ENCODE data around the gene ATP9A.

ATP9A gene

DNA sequence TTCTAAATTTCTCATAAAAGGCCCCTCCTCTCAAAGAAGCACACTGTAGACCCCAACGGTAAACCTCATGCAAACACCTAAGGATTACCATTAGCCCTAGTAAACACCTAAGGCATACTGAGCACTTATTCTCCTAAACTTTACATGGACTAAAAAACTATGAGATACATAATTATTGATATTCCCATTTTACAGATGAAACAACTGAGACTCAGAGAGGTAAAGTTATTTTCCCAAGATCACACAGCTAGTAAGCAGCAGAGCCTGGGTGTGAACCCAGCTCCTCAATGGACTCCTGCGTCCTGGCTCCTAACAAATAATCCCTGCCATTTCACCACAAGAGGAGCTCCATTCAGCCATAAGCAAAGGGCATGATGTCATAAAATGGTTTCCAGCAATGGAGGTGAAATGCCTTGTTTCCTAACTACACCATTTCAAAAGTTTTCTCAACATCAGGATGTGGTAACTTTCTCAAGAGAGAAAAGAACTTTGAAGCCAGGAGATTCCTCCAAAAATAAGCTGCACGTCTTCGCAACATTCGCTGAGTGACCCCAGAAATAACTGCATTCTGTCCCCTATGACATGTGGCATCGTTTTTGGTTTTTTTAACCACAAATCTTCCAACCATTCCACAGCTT, 4.1 kb downstream of the ATP9A start:
- no peak overlapping the region for H3K27ac ChIP-seq (ENCODE audit: extremely low read depth, low read depth, low read length)
- H3K4me1 ChIP-seq (ENCODE audit: control insufficient read depth, insufficient read depth, low read length), result no peaks in the 10 kb centered on the region
- no peaks in the 10 kb centered on the region for H3K9me3 ChIP-seq (ENCODE audit: control insufficient read depth, insufficient read depth, low read depth, low read length)
- TF ChIP-seq, protein P1, sequence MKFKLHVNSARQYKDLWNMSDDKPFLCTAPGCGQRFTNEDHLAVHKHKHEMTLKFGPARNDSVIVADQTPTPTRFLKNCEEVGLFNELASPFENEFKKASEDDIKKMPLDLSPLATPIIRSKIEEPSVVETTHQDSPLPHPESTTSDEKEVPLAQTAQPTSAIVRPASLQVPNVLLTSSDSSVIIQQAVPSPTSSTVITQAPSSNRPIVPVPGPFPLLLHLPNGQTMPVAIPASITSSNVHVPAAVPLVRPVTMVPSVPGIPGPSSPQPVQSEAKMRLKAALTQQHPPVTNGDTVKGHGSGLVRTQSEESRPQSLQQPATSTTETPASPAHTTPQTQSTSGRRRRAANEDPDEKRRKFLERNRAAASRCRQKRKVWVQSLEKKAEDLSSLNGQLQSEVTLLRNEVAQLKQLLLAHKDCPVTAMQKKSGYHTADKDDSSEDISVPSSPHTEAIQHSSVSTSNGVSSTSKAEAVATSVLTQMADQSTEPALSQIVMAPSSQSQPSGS (tag by site-specific recombination; IDR thresholded peaks at IDR 0.05; ENCODE audit: low read depth), result peak; percentile 78
- TF ChIP-seq KLF1 (tag by site-specific recombination; IDR thresholded peaks at IDR 0.05) (no peak), ZNF629 (tag by site-specific recombination; IDR thresholded peaks at IDR 0.05) (peak; percentile 44; the same call in 1 of the 2 replicates)
- POLR2A ChIA-PET, result interaction anchor here (0.7 kb wide), 1 partner anchor 12 kb away, joined by 3 read pairs; no protein-coding TSS in a partner anchor
- no peak overlapping the region for H3K4me3 ChIP-seq (ENCODE audit: low read depth, low read length)
- CTCF ChIA-PET, result interaction anchor here (0.6 kb wide), 1 partner anchor 97 kb away, joined by 4 read pairs; no protein-coding TSS in a partner anchor
- H3K36me3 ChIP-seq (ENCODE audit: control insufficient read depth in 2 of 2, insufficient read depth in 1 of 2, low read length in 2 of 2), result no peaks in the 10 kb centered on the region

DNA sequence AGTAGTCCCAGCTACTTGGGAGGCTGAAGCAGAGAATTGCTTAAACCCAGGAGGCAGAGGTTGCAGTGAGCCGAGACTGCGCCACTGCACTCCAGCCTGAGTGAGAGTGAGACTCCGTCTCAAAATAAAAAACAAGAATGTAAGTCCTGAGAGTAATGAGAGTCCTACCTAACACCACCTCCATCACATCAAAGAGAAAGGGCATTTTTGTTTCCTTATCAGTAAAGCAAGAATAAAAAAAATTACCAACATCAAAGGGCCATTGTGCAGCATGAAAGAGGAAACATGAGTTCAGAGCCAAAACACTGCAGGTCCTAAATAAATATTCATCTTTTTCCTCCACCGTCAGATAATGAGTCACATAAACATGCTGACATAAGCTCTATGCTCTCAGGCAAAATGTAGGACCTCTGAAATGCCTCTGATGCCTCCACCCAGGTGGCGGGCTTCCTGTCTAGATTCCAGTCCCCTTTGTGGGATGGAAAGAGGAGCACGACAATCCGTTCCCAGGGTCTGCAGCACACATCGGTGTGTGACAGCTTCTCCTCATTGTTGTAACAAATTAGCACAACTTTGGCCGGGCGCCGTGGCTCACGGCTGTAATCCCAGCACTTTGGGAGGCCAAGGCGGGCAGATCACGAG, 7.2 kb downstream of the ATP9A start:
- peaks cover 6% of the 10 kb centered on the region for H3K4me1 ChIP-seq (ENCODE audit: control insufficient read depth, insufficient read depth, low read length)
- no peaks in the 10 kb centered on the region for H3K36me3 ChIP-seq (ENCODE audit: control insufficient read depth in 2 of 2, insufficient read depth in 1 of 2, low read length in 2 of 2)
- H3K4me3 ChIP-seq (ENCODE audit: low read depth, low read length), result no peak overlapping the region
- ChIA-PET POLR2A (interaction anchor here (0.6 kb wide), 1 partner anchor 98 kb away, joined by 5 read pairs; no protein-coding TSS in a partner anchor), CTCF (interaction anchor here (0.8 kb wide), 1 partner anchor 60 kb away, joined by 4 read pairs; no protein-coding TSS in a partner anchor)
- no peak for TF ChIP-seq ZNF626 (tag by site-specific recombination; IDR thresholded peaks at IDR 0.05)
- TF ChIP-seq ZNF629 (tag by site-specific recombination; IDR thresholded peaks at IDR 0.05), result peak; percentile 29; the same call in 1 of the 2 replicates
- TF ChIP-seq MEIS1 (CRISPR knock-in tag; IDR thresholded peaks at IDR 0.05; ENCODE audit: borderline replicate concordance), result no peak
- no peak for TF ChIP-seq ZNF133 (tag by site-specific recombination; IDR thresholded peaks at IDR 0.05)
- TF ChIP-seq, protein P2, sequence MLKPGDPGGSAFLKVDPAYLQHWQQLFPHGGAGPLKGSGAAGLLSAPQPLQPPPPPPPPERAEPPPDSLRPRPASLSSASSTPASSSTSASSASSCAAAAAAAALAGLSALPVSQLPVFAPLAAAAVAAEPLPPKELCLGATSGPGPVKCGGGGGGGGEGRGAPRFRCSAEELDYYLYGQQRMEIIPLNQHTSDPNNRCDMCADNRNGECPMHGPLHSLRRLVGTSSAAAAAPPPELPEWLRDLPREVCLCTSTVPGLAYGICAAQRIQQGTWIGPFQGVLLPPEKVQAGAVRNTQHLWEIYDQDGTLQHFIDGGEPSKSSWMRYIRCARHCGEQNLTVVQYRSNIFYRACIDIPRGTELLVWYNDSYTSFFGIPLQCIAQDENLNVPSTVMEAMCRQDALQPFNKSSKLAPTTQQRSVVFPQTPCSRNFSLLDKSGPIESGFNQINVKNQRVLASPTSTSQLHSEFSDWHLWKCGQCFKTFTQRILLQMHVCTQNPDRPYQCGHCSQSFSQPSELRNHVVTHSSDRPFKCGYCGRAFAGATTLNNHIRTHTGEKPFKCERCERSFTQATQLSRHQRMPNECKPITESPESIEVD (tag by site-specific recombination; IDR thresholded peaks at IDR 0.05), result peak; percentile 86
- TF ChIP-seq TCF7L2 (IDR thresholded peaks at IDR 0.05; ENCODE audit: borderline replicate concordance, low read depth, low read length), result peak; percentile 78; the same call in 1 of the 2 replicates
- no peak for TF ChIP-seq ZEB2 (tag by site-specific recombination; IDR thresholded peaks at IDR 0.05)
- no peak for TF ChIP-seq ZNF302 (tag by site-specific recombination; IDR thresholded peaks at IDR 0.05; ENCODE audit: low read depth)
- TF ChIP-seq ZNF266 (tag by site-specific recombination; IDR thresholded peaks at IDR 0.05; ENCODE audit: low read depth), result no peak
- TF ChIP-seq ZNF529 (tag by site-specific recombination; IDR thresholded peaks at IDR 0.05; ENCODE audit: insufficient replicate concordance), result no peak
- TF ChIP-seq, protein P3, sequence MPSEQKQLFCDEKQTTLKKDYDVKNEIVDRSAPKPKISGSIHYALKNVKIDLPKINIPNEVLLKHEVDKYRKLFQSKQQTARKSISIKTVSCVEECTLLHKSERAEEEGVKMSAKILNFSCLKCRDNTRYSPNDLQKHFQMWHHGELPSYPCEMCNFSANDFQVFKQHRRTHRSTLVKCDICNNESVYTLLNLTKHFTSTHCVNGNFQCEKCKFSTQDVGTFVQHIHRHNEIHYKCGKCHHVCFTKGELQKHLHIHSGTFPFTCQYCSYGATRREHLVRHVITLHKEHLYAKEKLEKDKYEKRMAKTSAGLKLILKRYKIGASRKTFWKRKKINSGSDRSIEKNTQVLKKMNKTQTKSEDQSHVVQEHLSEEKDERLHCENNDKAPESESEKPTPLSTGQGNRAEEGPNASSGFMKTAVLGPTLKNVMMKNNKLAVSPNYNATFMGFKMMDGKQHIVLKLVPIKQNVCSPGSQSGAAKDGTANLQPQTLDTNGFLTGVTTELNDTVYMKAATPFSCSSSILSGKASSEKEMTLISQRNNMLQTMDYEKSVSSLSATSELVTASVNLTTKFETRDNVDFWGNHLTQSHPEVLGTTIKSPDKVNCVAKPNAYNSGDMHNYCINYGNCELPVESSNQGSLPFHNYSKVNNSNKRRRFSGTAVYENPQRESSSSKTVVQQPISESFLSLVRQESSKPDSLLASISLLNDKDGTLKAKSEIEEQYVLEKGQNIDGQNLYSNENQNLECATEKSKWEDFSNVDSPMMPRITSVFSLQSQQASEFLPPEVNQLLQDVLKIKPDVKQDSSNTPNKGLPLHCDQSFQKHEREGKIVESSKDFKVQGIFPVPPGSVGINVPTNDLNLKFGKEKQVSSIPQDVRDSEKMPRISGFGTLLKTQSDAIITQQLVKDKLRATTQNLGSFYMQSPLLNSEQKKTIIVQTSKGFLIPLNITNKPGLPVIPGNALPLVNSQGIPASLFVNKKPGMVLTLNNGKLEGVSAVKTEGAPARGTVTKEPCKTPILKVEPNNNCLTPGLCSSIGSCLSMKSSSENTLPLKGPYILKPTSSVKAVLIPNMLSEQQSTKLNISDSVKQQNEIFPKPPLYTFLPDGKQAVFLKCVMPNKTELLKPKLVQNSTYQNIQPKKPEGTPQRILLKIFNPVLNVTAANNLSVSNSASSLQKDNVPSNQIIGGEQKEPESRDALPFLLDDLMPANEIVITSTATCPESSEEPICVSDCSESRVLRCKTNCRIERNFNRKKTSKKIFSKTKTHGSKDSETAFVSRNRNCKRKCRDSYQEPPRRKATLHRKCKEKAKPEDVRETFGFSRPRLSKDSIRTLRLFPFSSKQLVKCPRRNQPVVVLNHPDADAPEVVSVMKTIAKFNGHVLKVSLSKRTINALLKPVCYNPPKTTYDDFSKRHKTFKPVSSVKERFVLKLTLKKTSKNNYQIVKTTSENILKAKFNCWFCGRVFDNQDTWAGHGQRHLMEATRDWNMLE (tag by site-specific recombination; conservative IDR thresholded peaks at IDR 0.05; ENCODE audit: low read depth), result no peak
- no peak for TF ChIP-seq ZSCAN16 (tag by site-specific recombination; IDR thresholded peaks at IDR 0.05)
- no peak for TF ChIP-seq ZNF555 (tag by site-specific recombination; conservative IDR thresholded peaks at IDR 0.05)
- no peak for TF ChIP-seq BCL11A (tag by site-specific recombination; IDR thresholded peaks at IDR 0.05; ENCODE audit: low read depth)
- 0 out of 2 replicates have a peak, but pooled peaks have one; percentile 31 for TF ChIP-seq ZNF335 (tag by site-specific recombination; conservative IDR thresholded peaks at IDR 0.05)
- TF ChIP-seq IKZF3 (tag by site-specific recombination; IDR thresholded peaks at IDR 0.05), result no peak
- no peak for TF ChIP-seq ZNF530 (tag by site-specific recombination; IDR thresholded peaks at IDR 0.05; ENCODE audit: low read depth)
- no peak for TF ChIP-seq ZNF324 (tag by site-specific recombination; IDR thresholded peaks at IDR 0.05)
- no peak for TF ChIP-seq ZNF341 (tag by site-specific recombination; IDR thresholded peaks at IDR 0.05; ENCODE audit: low read depth)
- no peaks in the 10 kb centered on the region for H3K9me3 ChIP-seq (ENCODE audit: control insufficient read depth, insufficient read depth, low read depth, low read length)
- peak overlapping the region; percentile 22; the same call in 1 of the 2 replicates for H3K27ac ChIP-seq (ENCODE audit: extremely low read depth, low read depth, low read length)

Measured in HEK293 (cell line).